ENCODE data around the gene THBS3. TPM values are rescaled to one million over a fixed set of nuclear protein-coding genes. Genes with fewer than 3 reads are reported as not detected.
"Not testable (repeated sequence)": the region's sequence is repeated elsewhere in the genome, so short reads cannot be mapped to it uniquely, and the experiment has no call there.

THBS3 gene
- total RNA-seq, 2 donors from 2014 or later: 17.2 to 23.6 TPM

DNA sequence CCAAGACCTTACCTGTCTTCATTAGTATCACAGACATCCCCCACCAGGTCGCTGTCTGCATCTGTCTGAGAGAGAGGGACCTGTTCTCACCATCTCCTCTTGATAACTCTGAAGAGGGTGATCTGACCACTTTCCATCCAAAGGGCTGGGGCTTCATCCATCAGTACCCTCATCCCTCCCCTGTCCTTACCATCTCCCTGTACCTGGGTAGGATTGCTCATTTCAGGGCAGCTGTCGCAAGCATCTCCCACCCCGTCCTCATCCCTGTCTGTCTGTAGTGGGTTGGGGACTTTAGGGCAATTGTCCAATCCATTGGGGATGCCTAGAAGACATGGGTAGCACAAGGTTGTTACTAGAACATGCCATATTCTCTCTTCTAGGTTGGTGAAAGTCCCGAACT is 7.9 kb downstream of the THBS3 start:
- no peaks in the 10 kb centered on the region for H3K36me3 Mint-ChIP-seq
- H3K27ac Mint-ChIP-seq: peak overlapping the region in 1 of 2 donors; percentile 15
- H3K9me3 Mint-ChIP-seq: no peaks in the 10 kb centered on the region
- no peak for ATAC-seq
- DNase-seq (ENCODE audit: low spot score in 2 of 2): no peak

DNA sequence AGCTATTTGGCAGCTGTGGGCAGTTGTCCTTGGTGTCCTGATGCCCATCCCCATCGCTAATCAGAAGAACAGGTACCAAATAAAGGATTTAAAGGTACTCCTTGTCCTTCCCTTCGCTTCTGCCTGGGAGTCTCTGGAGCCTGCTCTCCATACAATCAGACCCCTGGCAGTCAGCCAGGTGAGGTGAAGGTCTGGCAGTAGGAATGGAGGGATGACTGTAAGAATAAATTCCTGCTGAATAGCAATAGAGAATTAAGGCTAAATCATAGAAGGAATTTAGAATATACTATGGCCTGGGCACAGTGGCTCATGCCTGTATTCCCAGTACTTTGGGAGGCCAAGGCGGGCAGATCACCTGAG is 9.2 kb downstream of the THBS3 start:
- ATAC-seq: no peak
- peak overlapping the region in 1 of 2 donors; percentile 36 for H3K27ac Mint-ChIP-seq

DNA sequence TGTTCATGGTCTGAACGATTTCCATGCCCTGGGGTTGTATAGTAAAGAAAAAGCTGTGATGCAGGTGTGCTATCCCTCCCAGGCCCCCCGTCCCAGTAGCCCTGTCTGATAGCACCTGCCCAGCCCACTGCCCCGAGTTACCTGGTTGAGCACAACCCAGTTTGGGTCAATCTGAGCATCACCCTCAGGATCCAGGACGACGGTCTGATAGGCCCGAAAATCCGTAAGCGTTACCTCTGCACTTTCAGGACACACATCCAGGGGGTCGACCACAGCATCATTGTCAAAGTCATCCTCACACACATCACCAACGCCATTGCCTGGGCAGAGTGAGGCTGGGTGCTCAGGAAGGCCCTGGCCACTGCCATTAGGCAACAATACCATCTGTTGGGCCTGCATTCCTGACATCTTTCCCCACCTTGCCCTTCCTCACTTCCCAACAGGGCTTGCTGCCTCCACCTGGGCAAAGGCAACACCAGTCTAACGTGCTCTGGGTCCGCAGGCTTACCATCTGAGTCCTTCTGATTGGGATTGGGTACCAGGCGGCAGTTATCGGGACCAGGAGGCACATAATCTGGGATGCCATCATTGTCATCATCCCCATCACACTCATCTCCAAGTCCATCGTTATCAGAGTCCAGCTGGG is 9.7 kb downstream of the THBS3 start:
- Mint-ChIP-seq H3K36me3 (no peaks in the 10 kb centered on the region), H3K27ac (peak overlapping the region in 1 of 2 donors; percentile 36), H3K9me3 (no peaks in the 10 kb centered on the region)
- ATAC-seq (no peak), DNase-seq (ENCODE audit: low spot score in 2 of 2) (no peak)

More for the DNA sequence above, 9.2 kb downstream of the THBS3 start:
- H3K9me3 Mint-ChIP-seq: no peaks in the 10 kb centered on the region
- H3K36me3 Mint-ChIP-seq: no peaks in the 10 kb centered on the region
- DNase-seq (ENCODE audit: low spot score in 2 of 2): no peak

DNA sequence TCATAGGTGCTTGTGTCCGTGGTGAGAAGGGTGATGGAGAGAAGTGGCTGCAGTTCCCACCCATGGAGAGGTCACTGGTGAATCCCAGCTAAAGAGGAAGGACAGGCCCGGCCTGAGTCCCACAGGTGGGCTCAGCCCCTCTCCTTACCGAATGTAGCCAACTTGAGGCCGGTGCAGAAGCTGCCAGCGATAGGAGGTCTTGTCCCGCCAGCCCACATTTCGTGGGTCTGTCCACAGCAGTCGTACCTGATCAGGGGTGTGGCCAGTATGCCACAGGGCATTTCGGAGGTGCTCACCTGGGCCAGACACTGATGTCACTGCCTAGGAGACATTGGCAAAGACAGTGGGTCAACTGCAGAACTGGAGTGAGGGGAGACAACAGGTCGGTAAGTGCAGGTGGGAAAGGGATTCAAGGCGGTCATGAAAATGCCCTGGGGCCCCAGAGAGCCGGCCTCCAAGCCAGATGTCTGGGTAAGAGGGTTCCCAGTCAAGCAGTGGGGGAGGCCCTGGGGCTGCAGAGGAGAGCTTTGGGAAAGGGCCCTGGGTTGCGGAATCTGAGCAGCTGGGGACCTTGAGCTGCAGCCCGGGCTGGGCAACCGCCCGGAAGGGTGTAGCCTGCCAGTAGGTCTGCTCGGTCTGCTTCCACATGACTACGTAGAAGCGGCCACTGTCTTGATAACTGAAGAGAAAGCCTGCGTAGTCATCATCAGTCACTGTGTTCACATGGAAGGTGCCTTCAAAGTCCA is 10.6 kb downstream of the THBS3 start:
- DNase-seq (ENCODE audit: low spot score in 2 of 2) (no peak), ATAC-seq (no peak)
- H3K27ac Mint-ChIP-seq: no peak overlapping the region
- no peaks in the 10 kb centered on the region for H3K9me3 Mint-ChIP-seq
- no peaks in the 10 kb centered on the region for H3K36me3 Mint-ChIP-seq

DNA sequence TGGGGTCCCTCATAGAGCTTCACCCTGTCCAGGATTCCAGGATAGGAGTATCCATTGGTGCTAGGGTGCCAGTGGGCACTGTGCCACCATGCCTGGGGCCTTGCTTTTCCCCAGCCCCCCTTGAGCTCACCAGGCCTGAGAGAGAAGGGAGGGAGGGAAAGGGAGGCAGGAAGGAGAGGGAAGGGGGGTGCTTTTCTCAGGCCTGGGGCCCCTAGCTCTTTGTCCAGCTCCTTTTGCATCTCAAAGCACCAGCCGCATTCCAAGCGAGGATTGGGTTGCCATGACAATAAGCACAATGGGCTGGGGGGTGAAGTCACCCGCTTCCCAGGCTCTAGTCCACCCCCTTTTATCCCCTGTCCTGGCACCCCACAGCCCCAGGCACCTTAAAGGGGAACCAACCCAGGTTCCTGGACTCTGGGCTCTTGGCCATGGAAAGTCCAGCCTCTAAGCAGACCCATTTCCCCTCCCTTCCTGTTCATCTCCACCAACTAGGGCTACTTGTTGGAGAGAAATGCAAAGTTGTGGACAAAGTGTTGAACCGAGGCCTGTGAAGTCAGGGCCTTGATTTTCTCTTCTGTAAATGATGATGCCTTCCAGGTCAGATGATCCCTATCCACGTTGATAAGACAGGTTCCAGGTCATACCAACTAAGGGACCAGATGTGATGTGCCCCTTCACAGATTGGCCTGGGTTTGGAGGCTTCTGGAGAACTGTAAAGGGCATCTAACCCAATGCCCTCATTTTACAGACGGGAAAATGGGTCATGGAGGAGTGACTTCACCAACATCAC is 11.4 kb downstream of the THBS3 start:
- Mint-ChIP-seq H3K36me3 (no peaks in the 10 kb centered on the region), H3K27ac (no peak overlapping the region), H3K9me3 (no peaks in the 10 kb centered on the region)
- DNase-seq (ENCODE audit: low spot score in 2 of 2) (no peak), ATAC-seq (no peak)

DNA sequence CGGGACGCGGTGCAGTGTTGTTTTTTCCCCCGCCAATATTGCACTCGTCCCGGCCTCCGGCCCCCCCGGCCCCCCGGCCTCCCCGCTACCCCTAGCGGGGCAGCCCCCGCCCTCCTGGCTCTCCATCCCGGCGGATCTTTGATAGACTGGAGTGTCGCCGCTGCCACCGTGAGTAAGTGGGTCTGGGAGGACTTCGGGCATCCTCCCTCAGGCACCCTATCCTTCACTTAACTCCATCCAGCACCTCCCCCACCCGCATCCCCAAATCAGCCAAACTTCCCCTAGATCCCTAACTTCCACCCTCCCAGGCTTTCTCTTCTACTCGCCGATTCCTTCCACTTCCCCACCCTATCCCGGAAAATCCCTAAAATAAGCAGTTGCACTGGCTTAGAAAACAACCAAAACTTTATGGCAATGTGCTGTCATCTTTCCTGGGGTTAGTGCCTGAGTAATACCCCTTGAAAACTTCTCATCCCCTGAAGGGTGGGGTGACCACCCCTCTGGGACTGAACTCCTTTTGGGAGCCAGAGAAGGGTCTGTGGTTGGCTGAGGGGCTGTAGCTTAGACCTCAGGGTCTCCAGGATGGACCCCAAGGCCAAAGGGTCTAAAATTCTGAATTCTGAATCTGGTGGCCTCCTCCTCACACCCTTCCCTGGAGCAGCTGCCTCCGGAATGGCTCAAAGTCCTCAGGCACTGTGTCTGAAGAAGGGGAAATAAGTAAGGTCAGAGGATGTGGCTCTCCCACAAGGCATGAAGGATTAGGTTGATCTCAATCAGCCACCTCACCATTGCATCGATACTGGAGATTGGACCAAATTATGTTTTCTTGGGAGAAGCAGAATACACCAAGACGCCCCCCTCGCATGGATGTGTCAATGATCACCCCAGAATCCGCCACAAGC is 12.2 kb downstream of the THBS3 start:
- Mint-ChIP-seq H3K27ac (peak overlapping the region; percentile 47 to 96), H3K9me3 (no peaks in the 10 kb centered on the region), H3K36me3 (no peaks in the 10 kb centered on the region)
- ATAC-seq: peak in 1 of 2 donors; percentile 0
- DNase-seq (ENCODE audit: low spot score in 2 of 2): no peak

DNA sequence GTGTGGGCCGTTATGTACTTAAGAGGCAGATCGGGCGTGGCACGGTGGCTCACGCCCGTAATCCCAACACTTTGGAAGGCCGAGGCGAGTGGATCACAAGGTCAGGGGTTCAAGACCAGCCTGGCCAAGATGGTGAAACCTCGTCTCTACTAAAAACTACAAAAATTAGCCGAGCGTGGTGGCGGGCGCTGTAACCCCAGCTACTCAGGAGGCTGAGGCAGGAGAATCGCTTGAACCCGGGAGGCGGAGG is 13.8 kb downstream of the THBS3 start:
- H3K36me3 Mint-ChIP-seq; H3K9me3 Mint-ChIP-seq; ATAC-seq; DNase-seq (ENCODE audit: low spot score in 2 of 2): not testable (repeated sequence)
- H3K27ac Mint-ChIP-seq: peak overlapping the region; percentile 96 to 98

DNA sequence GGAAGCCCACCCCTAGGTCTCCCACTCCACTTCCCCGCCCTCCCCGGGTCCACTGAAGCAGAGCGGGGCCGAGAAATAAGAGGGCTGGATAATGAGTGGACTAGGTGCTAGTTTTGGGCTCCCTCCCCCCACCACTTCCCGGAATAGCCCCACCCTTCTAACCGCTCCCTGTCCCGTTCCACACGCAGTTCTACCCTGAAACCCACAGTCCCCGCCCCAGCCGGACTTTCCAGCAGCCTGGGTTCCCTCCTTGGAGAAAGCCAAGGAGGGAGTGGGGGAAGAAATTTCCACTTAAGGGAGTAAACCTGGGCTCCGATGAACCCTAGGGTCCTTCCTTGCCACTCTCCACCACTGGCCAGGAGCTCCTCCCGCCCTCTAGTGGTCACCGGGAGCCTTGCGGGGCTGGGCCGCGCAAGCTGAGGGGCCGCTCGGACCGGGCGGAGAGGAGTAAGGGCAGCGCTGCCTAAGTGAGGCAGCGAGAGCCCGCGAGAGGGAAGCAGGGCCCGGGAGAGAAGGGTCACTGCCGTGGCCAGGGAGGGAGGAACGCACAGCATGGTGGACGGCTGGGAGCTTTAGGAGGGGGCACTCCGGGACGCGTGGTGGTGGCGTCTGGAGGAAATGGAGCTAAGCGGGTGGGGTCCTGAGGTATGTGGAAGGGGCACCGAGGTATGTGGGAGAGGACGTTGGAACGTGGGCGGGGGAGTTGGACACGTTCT is 14.3 kb downstream of the THBS3 start:
- H3K36me3 Mint-ChIP-seq: no peaks in the 10 kb centered on the region
- H3K9me3 Mint-ChIP-seq: no peaks in the 10 kb centered on the region
- DNase-seq (ENCODE audit: low spot score in 2 of 2) (peak; percentile 90 to 91), ATAC-seq (peak; percentile 63 to 74)
- peak overlapping the region; percentile 96 to 98 for H3K27ac Mint-ChIP-seq

DNA sequence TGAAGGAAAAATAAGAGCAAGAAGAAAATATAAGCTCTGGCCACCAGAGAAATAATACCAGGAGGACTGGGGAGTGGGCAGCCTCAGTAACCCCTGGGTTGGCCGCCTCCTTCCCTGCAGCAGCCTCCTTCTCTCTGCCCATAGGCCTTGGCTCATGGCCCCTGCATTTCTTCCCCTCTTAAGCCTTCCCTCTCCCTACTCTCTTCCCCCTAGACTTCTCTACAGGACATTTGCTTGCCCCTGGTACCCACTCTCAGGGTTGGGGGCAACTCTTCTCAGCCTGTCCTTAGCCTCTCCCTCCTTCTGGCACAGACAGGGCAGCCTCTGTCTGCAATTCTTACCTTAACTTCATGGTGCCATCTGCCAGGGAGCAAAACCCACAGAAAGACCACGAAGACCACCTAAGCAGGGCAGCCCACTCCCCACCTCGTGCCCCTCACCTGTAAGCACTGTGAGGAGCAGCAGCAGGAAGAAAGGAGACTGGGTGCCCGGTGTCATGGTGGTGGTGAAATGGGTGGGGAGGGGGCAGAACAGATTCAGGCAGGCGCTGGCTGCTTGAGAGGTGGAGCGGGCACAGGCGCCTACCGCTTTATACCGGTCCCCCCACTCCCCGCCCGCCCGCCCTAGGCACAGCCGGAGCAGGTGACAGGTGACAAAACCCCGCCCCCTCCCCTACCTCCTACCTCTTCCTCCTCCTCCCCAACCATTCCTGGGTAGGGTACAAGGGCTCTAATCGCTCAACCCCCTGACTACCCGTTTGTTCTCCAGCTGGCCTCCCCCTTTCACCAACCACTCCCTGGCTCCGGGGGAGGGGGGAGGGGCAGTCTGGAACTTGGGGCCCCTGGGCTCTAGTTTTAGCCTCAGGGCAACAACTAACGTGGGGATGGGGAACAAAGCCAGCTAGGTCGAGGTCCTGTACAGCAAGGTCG is 15.1 kb downstream of the THBS3 start:
- Mint-ChIP-seq H3K36me3 (no peaks in the 10 kb centered on the region), H3K27ac (peak overlapping the region; percentile 96 to 98), H3K9me3 (no peaks in the 10 kb centered on the region)
- peak; percentile 2 to 5 for ATAC-seq
- no peak for DNase-seq (ENCODE audit: low spot score in 2 of 2)

DNA sequence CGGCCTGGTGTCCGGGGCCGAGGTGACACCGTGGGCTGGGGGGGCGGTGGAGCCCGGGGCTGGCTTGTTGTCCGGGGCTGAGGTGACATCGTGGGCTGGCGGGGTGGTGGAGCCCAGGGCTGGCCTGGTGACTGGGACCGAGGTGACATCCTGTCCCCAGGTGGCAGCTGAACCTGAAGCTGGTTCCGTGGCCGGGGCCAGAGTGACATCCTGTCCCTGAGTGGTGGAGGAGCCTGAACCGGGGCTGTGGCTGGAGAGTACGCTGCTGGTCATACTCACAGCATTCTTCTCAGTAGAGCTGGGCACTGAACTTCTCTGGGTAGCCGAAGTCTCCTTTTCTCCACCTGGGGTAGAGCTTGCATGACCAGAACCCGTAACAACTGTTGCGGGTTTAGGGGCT is 15.8 kb downstream of the THBS3 start:
- no peak for ATAC-seq
- Mint-ChIP-seq H3K27ac (peak overlapping the region; percentile 88 to 96), H3K9me3 (no peaks in the 10 kb centered on the region), H3K36me3 (no peaks in the 10 kb centered on the region)
- DNase-seq (ENCODE audit: low spot score in 2 of 2): no peak

DNA sequence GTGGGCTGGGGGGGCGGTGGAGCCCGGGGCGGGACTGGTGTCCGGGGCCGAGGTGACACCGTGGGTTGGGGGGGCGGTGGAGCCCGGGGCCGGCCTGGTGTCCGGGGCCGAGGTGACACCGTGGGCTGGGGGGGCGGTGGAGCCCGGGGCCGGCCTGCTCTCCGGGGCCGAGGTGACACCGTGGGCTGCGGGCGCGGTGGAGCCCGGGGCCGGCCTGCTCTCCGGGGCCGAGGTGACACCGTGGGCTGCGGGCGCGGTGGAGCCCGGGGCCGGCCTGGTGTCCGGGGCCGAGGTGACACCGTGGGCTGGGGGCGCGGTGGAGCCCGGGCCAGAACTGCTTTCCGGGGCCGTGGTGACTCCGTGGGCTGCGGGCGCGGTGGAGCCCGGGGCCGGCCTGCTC is 17.8 kb downstream of the THBS3 start:
- H3K36me3 Mint-ChIP-seq; H3K9me3 Mint-ChIP-seq; H3K27ac Mint-ChIP-seq; DNase-seq (ENCODE audit: low spot score in 2 of 2); ATAC-seq: not testable (repeated sequence)

DNA sequence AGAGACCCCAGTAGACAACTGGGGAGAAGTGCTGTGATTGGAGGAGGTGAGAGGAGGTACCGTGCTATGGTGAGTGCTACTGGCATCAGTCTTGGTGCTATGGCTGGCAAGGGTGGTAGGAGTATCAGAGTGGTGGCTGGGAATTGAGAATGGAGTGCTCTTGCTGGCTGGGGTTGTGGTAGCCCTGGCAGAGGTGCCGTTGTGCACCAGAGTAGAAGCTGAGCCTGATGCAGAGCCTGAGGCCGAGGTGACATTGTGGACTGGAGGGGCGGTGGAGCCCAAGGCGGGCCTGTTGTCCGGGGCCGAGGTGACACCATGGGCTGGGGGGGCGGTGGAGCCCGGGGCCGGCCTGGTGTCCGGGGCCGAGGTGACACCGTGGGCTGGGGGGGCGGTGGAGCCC is 19.4 kb downstream of the THBS3 start:
- no peak for DNase-seq (ENCODE audit: low spot score in 2 of 2)
- no peaks in the 10 kb centered on the region for H3K36me3 Mint-ChIP-seq
- ATAC-seq: no peak
- H3K9me3 Mint-ChIP-seq: no peaks in the 10 kb centered on the region
- H3K27ac Mint-ChIP-seq: peak overlapping the region; percentile 72 to 78

DNA sequence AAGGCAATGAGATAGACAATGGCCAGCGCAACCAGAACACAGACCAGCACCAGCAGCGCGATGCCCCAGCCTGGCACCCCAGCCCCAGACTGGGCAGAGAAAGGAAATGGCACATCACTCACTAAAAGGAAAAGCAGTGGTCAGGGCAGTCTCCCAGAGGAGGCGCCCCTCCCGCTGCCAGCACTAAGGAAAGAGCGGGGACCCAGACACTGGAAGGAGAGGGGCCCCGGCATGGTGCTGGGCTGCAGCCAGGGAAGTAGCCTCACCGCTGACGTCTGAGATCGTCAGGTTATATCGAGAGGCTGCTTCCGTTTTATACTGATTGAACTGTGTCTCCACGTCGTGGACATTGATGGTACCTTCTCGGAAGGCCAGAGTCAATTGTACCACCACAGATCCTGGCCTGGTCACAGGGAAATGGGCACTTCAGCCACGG is 20.2 kb downstream of the THBS3 start:
- no peak for ATAC-seq
- H3K27ac Mint-ChIP-seq: peak overlapping the region in 1 of 2 donors; percentile 78
- no peak for DNase-seq (ENCODE audit: low spot score in 2 of 2)
- no peaks in the 10 kb centered on the region for H3K9me3 Mint-ChIP-seq
- no peaks in the 10 kb centered on the region for H3K36me3 Mint-ChIP-seq

DNA sequence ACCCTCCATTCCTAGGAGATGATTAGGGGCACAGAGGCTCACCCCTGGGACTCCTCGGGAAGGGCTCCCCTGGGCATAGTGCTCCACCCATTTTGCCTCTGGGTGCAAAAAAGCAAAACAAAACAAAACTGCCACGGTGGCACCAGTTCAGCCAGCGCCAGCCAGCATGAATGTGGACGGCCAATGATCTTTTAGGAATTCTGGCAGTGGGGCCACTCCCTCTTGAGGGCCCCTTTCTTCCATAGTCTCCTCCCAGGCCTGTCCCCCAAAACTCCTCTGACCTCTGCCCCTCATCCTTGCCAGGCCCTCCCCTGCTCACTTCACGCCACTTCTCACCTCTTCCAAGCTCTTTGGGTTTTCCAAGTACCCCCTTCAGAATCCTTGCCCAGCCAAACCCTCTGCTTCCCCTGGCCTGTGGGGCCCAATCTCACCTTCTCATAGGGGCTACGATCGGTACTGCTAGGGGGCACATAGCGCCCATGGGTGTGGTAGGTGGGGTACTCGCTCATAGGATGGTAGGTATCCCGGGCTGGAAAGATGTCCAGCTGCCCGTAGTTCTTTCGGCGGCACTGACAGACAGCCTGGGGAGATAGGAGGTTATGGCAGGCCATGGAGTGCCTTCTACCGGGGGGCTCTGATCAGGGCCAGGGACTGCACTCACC is 20.8 kb downstream of the THBS3 start:
- ATAC-seq (no peak), DNase-seq (ENCODE audit: low spot score in 2 of 2) (no peak)
- H3K9me3 Mint-ChIP-seq: no peaks in the 10 kb centered on the region
- peak overlapping the region; percentile 25 to 69 for H3K27ac Mint-ChIP-seq
- H3K36me3 Mint-ChIP-seq: no peaks in the 10 kb centered on the region
